Astrocyte of the spinal cord (primary cell): ENCODE measurements around the gene WRNIP1.

Source experiments
- DNase-seq: peaks from one replicate; pipeline ENCODE4 v3.0.0; 2011; ENCODE audit warnings: low read depth, low spot score
- H3K4me3 ChIP-seq: 2 replicates; pipeline ENCODE4 v1.5.1; 2011; ENCODE audit warnings: low read depth, mild to moderate bottlenecking, low read length, moderate library complexity
- in situ Hi-C: cut with HindIII; loops from 2 replicates; pipeline ENCODE4 v1.10.0; 2017; ENCODE audit warnings: low sequenced_read_pairs
- TF ChIP-seq, protein P1 (sequence below): IDR thresholded peaks from 2 replicates; pipeline ENCODE4 v1.5.1; 2012; ENCODE audit warnings: low read depth, mild to moderate bottlenecking, low read length, inconsistent platforms

The WRNIP1 gene

DNA sequence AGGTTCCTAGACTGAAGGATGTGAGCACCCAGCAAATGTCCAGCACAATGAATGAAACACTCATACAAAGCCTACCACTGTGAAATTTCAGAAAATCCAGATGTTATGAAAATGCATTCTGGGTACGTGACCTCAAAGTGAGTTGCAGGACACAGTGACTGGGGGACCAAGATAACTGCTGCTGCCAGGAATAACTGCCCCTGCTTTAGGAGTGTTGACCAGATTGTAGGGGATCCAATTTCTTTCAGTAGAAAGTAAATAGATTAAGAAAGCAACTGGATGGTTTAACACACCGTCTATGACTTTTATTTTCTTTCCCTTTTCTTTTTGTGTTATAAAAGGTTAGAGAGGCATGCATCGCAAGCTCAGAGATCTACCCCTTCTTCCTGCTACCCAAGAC lies 44.0 kb upstream of the WRNIP1 start:
- DNase-seq, result no peak
- no peak overlapping the region for H3K4me3 ChIP-seq
- in situ Hi-C loops, result no loop called here
- TF ChIP-seq, protein P1, sequence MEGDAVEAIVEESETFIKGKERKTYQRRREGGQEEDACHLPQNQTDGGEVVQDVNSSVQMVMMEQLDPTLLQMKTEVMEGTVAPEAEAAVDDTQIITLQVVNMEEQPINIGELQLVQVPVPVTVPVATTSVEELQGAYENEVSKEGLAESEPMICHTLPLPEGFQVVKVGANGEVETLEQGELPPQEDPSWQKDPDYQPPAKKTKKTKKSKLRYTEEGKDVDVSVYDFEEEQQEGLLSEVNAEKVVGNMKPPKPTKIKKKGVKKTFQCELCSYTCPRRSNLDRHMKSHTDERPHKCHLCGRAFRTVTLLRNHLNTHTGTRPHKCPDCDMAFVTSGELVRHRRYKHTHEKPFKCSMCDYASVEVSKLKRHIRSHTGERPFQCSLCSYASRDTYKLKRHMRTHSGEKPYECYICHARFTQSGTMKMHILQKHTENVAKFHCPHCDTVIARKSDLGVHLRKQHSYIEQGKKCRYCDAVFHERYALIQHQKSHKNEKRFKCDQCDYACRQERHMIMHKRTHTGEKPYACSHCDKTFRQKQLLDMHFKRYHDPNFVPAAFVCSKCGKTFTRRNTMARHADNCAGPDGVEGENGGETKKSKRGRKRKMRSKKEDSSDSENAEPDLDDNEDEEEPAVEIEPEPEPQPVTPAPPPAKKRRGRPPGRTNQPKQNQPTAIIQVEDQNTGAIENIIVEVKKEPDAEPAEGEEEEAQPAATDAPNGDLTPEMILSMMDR, result no peak

DNA sequence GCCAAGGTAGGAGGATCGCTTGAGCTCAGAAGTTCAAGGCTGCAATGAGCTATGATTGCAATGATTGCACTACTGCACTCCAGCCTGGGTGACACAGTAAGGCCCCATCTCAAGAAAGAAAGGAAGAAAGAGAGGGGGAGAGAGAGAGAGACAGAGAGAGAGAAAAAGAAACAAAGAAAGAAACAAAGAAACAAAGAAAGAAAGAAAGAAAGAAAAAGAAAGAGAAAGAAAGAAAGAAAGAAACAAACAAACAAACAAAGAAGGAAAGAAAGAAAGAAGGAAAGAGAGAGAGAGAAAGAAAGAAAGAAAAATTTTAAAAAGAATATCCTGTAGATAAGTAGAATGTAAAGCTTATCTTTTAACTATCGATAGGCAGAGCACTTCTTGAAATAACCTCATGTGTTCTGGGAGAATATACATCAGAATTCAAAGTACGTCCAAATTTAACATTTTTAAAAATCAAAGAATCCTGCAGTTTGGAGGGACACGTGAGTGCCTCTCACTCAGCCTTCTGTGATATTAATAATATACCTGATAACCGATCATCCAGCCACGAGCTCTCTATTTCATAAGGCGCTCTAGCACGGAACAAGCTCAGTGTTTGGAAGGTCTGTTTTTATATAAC lies 39.7 kb upstream of the WRNIP1 start:
- DNase-seq, result no peak
- TF ChIP-seq, protein P1, result no peak
- in situ Hi-C loops, result no loop called here
- no peak overlapping the region for H3K4me3 ChIP-seq

DNA sequence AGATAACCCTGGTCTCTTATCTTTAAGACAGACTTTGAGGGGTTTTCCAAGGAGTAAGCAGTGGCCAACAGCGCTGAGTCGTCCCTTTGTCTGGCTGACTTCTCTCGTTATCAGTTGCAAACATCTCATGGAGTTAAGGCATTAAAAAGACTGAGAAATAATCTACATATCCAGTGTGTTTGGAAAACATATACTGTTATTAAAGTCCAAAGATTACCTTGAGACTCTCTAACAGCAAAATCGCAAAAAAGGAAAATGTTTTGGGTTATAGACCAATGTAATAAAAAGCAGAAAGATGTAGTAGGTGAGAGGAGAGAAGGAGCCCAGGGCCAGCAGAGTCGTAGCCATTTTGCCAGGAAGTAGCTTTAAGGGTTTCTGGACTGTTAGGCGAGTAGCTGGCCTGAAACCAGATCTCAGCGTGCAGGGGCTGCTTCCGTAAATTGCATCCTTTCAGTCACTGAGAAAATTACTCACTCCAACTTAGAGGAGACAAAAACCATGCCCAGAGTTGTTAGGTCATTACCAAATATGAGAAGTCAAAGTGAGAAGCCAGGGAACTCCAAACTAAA lies 39.1 kb upstream of the WRNIP1 start:
- peak; percentile 64 for DNase-seq
- in situ Hi-C loops, result no loop called here
- TF ChIP-seq, protein P1, result no peak

DNA sequence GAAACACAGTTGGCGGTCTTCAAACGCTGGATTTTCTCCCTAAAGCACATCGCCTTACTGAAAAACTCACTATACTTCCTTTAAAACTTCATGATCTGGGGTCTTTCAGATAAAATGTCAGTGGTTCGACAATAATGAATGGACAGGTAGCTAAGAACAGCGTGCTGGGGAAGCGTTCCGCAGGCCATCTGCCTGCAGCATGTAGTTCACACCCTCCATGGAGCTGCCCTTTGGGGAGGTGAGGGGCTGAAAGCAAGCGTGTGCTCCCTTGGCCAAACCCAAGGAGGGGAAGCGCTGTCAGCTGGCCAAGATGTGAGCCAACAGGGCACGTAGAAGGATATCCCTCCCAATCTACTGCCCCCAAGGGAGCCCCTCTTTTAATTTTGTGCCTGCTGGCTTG lies 35.3 kb upstream of the WRNIP1 start:
- in situ Hi-C loops, result no loop called here
- DNase-seq, result no peak
- no peak overlapping the region for H3K4me3 ChIP-seq
- TF ChIP-seq, protein P1, result no peak

More for the DNA sequence above, 39.1 kb upstream of the WRNIP1 start:
- no peak overlapping the region for H3K4me3 ChIP-seq

DNA sequence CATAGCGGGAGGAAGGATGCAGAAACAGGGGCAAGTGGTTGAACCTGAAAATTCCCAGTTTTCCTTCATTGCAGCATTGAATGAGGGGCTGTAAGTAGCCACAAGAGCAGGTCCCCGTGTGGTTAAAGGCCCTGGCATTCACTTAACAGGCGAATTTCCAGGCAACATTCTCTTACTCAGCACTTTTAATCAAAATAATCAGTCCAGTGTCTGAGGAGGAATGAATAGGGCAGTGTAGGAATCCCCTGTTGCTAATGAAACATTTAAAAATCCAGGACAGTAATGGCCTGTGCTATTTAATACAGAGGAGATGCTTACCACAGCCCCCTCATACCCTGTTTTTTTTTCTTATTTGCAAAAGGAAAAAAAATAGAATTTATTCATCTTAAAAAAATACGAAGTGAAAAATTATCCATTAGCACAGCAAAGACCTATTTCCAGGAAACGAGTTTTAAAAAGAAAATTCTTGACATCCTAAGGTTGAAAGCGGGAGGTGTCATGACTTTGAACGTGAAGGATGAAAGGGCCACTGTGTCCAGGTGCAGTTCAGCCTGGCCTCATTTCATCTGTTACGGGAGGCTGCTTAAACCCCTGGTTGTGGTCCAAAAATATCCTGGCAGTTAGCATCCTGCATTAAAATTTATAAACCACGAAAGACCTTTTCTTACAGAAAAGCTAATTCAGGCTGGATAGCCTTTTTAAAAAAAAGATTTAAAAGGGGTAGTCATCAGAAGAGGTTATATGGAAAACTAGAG lies 34.7 kb upstream of the WRNIP1 start:
- TF ChIP-seq, protein P1, result no peak
- DNase-seq, result no peak
- H3K4me3 ChIP-seq, result no peak overlapping the region
- in situ Hi-C loops, result no loop called here

DNA sequence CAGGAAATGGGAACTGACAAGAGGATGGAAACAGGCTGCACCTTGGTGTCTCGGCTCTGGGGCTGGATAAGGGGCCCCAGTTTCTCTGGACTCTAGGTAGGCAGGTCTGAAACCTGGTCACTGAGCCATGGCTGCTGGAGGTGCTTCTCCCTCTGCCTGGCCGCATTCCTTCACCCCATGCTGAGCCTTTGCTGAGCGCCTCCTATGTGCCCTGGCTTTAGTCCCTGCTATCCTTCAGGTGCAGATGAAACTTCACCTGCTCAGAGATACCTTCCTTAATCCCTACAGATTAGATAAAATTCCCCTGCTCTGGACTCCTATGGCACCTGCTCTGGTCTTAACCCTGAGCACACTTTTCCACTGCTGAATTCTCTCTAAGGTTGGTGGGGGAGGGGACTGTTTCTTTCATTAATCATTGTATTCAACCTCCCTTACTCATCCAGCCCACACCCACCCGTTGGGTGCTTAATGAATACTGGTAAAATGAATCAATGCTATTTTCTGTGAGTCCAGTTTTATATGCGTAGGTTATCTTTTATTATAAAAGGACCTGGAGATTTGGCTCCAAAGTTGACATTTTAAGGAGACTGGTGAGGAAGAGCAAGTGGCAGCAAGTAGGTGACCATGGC lies 33.8 kb upstream of the WRNIP1 start:
- no peak for DNase-seq
- TF ChIP-seq, protein P1, result no peak
- in situ Hi-C loops, result no loop called here
- no peak overlapping the region for H3K4me3 ChIP-seq
